Kidney (tissue), 14 donors: Measurements from ENCODE around the gene GRB14. TPM values are rescaled to one million over a fixed set of nuclear protein-coding genes. Genes with fewer than 3 reads are reported as not detected.
A peak's percentile ranks its signal among the peaks of the same experiment; 100 is the strongest.

Experiments
- DNase-seq, 5 donors: peaks; one replicate each; pipeline ENCODE4 v3.0.0-alpha.2; 2013 to 2020
- FAIRE-seq: peaks from 2 replicates; lab custom pipeline; 2012; peaks lifted over from hg19 to GRCh38; lab: Jason Lieb, UNC
- H3K27ac ChIP-seq, 2 donors: one replicate each; pipeline ENCODE4 v1.7.0; 2013; ENCODE audit warnings: low read depth in 2 of 2, low read length in 2 of 2, inconsistent platforms in 1 of 2
- H3K27me3 ChIP-seq: one replicate; pipeline ENCODE4 v1.7.1; 2013; ENCODE audit warnings: low read length, inconsistent platforms; ENCODE audit not compliant: control insufficient read depth, insufficient read depth
- H3K36me3 ChIP-seq, 3 donors: one replicate each; pipeline versions ENCODE4 v1.7.0 to v1.7.1; 2013; ENCODE audit warnings: low read length in 3 of 3, control low read depth in 1 of 3, inconsistent platforms in 1 of 3; ENCODE audit not compliant: insufficient read depth in 3 of 3, control insufficient read depth in 2 of 3
- H3K4me1 ChIP-seq, 3 donors: one replicate each; pipeline versions ENCODE4 v1.7.0 to v1.7.1; 2013; ENCODE audit warnings: low read length in 3 of 3, inconsistent platforms in 1 of 3, low read depth in 1 of 3; ENCODE audit not compliant: control insufficient read depth in 2 of 3, insufficient read depth in 2 of 3
- H3K4me3 ChIP-seq, 3 donors: one replicate each; pipeline versions ENCODE4 v1.7.0 to v1.8.1; 2013; ENCODE audit warnings: low read length in 3 of 3, control low read depth in 1 of 3, inconsistent platforms in 1 of 3
- H3K9ac ChIP-seq, 3 donors: one replicate each; pipeline versions ENCODE4 v1.7.0 to v1.7.1; 2013; ENCODE audit warnings: low read length in 3 of 3, control low read depth in 1 of 3, inconsistent platforms in 1 of 3
- H3K9me3 ChIP-seq, 3 donors: one replicate each; pipeline versions ENCODE4 v1.7.0 to v1.7.1; 2013; ENCODE audit warnings: low read length in 3 of 3, control low read depth in 1 of 3, inconsistent platforms in 1 of 3; ENCODE audit not compliant: control insufficient read depth in 2 of 3, insufficient read depth in 1 of 3
- intact Hi-C: fragments of 100-400 bp; cut with DNase I; formaldehyde crosslinking; loops from one replicate; pipeline ENCODE4 v1.11.1; 2022
- polyA plus RNA-seq: library from polyadenylated mRNA; stranded (reverse); fragments of 350-450 nt; fragmentation: Illumina TruSeq; extraction: RNeasy Lipid Tissue Mini Kit (QIAGEN cat#74804); gene quantifications from one replicate; pipeline ENCODE4 v1.2.3, GENCODE V29; 2014; ENCODE audit warnings: low read depth, low replicate concordance; ENCODE audit not compliant: insufficient read depth
- total RNA-seq: library from RNA; stranded (reverse); fragmentation: NEBNext Ultra II Directional; extraction: Animal tissue kit (Norgen Biotek cat#: 25700); gene quantifications from one replicate; pipeline ENCODE4 v1.2.1, GENCODE V29; 2021
- TF ChIP-seq, protein P1 (sequence below): IDR thresholded peaks from 3 replicates; pipeline ENCODE4 v1.5.1; 2012; ENCODE audit warnings: mild to moderate bottlenecking, moderate library complexity, borderline replicate concordance; ENCODE audit not compliant: insufficient read depth; ENCODE audit errors: extremely low read depth
- donor health status: control.
- donor health status: control.
- donor health status: control.
- donor health status: control.
- donor health status: control.
- donor health status: DM: yes; HTN: yes; CAD: no.
- donor health status: Normal renal cell carcinoma (clear cell type).

The GRB14 gene
- total and polyA plus RNA-seq, 2 donors from 2014 or later = 41.7 to 71.3 TPM

DNA sequence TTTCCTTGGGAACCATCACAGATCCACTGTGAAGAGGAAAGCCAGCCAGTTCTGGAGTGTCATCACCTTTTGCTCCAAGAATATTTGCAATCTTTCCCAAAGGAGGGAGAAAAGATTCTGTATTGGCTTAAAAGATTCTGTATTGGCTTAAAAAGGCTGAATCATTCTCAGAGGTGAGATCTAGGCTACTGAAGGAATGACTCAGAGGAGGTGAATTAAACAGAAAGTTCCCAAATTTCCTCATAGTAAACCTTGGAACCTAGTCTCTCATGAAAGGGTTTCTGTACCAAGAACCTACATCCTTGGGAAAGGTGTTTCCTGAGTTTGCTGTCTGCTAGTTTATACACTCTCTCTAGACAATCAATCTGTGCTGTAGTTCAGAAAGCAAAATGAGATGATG is 34.1 kb upstream of the GRB14 start:
- DNase-seq (no peak), FAIRE-seq (no peak)
- intact Hi-C loops = no loop called here

DNA sequence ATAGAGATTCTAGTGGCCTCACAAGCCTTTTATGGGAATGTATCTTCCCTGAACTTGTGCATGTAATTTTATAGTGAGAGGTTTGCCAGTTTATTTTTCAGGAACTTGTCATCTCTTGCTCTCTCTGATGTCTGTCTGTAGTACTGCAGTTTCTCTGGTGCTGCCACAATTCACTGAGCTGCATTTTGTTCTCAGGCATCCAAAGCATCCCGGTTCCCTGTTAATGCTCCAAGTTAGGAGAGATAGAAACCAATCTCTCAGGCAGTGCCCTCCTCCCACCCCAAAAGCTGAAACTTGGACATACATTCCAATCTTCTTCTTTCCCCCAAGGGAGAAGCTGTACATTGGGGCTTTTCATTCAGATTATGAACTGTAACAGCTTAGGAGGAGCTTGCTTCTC is 30.1 kb upstream of the GRB14 start:
- TF ChIP-seq, protein P1, sequence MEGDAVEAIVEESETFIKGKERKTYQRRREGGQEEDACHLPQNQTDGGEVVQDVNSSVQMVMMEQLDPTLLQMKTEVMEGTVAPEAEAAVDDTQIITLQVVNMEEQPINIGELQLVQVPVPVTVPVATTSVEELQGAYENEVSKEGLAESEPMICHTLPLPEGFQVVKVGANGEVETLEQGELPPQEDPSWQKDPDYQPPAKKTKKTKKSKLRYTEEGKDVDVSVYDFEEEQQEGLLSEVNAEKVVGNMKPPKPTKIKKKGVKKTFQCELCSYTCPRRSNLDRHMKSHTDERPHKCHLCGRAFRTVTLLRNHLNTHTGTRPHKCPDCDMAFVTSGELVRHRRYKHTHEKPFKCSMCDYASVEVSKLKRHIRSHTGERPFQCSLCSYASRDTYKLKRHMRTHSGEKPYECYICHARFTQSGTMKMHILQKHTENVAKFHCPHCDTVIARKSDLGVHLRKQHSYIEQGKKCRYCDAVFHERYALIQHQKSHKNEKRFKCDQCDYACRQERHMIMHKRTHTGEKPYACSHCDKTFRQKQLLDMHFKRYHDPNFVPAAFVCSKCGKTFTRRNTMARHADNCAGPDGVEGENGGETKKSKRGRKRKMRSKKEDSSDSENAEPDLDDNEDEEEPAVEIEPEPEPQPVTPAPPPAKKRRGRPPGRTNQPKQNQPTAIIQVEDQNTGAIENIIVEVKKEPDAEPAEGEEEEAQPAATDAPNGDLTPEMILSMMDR = no peak
- no peaks in the 10 kb centered on the region for H3K36me3 ChIP-seq
- intact Hi-C loops = no loop called here
- no peaks in the 10 kb centered on the region for H3K27me3 ChIP-seq
- FAIRE-seq = no peak
- no peak overlapping the region for H3K9ac ChIP-seq
- no peaks in the 10 kb centered on the region for H3K4me1 ChIP-seq
- DNase-seq = no peak
- no peak overlapping the region for H3K27ac ChIP-seq
- H3K4me3 ChIP-seq = no peak overlapping the region
- H3K9me3 ChIP-seq = peaks cover 0 to 38% (median 9%) of the 10 kb centered on the region in 3 donors

More for the DNA sequence above, 34.1 kb upstream of the GRB14 start:
- no peak overlapping the region for H3K4me3 ChIP-seq
- no peak overlapping the region for H3K27ac ChIP-seq
- peaks cover 0 to 18% (median 2%) of the 10 kb centered on the region in 3 donors for H3K9me3 ChIP-seq
- H3K4me1 ChIP-seq = no peaks in the 10 kb centered on the region
- H3K27me3 ChIP-seq = no peaks in the 10 kb centered on the region
- H3K36me3 ChIP-seq = no peaks in the 10 kb centered on the region
- H3K9ac ChIP-seq = no peak overlapping the region
- TF ChIP-seq, protein P1 = no peak

DNA sequence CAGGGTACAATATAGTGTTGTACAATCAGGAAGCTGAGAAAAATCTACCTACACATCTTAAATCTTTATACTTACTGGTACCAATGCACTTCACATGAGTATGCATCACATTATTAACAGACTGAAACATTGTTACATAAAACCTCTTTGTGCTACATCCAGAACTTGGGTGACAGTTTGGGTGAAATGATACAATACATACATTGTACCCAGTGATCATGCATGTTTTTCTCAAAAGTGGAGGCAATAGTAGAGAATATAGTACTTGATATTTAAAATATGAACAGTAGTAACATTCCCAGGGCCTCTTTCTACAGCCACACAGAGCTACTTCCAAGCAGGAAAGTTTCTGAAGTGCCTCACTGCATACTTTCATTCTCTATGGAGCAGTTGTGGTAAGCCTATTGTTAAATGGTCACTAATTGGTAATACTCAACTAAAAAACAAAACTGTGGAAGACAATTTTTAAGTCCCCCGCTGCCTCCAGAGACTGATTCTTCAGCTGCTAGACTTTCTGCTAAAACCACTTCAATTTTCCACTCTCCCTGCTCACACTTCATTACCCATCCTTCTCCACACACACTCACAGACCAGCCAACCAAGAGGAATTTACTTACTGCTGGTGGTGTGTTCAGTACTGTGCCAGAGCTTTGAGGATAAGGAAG is 22.9 kb upstream of the GRB14 start:
- no peak overlapping the region for H3K27ac ChIP-seq
- DNase-seq = peak in 2 of 5 donors; percentile 48 to 57
- H3K27me3 ChIP-seq = no peaks in the 10 kb centered on the region
- FAIRE-seq = no peak
- no peak overlapping the region for H3K9ac ChIP-seq
- no peaks in the 10 kb centered on the region for H3K4me1 ChIP-seq
- intact Hi-C loops = no loop called here
- H3K4me3 ChIP-seq = no peak overlapping the region
- TF ChIP-seq, protein P1 = no peak
- H3K9me3 ChIP-seq = peaks cover 0 to 11% (median 5%) of the 10 kb centered on the region in 3 donors
- H3K36me3 ChIP-seq = no peaks in the 10 kb centered on the region
